Breast epithelium (tissue), 4 donors: ENCODE results near the gene HEPN1. TPM values are rescaled to one million over a fixed set of nuclear protein-coding genes. Genes with fewer than 3 reads are reported as not detected.

Experiments
- DNase-seq, 2 donors: peaks; one replicate each; pipeline ENCODE4 v3.0.0-alpha.2; 2019; ENCODE audit warnings: low spot score in 2 of 2
- H3K27ac ChIP-seq, 2 donors: fragments of 200-600 bp; sonication (generic) in 1 of 2; one replicate each; pipeline ENCODE4 v1.5.1; 2016 to 2019; ENCODE audit warnings: mild to moderate bottlenecking in 1 of 2
- H3K27me3 ChIP-seq, 2 donors: fragments of 200-600 bp; sonication (generic) in 1 of 2; one replicate each; pipeline versions ENCODE4 v1.5.1 to v1.6.0; 2017 to 2019; ENCODE audit warnings: control low read depth in 1 of 2, mild to moderate bottlenecking in 1 of 2
- H3K36me3 ChIP-seq: fragments of 200-600 bp; one replicate; pipeline ENCODE4 v1.5.1; 2019
- H3K4me1 ChIP-seq, 2 donors: fragments of 200-600 bp; sonication (generic); one replicate each; pipeline ENCODE4 v1.5.1; 2016 to 2019; ENCODE audit warnings: control low read depth in 1 of 2
- H3K4me3 ChIP-seq, 3 donors: fragments of 200-600 bp; sonication (generic); 1 replicate in 2 of 3; 2 replicates in 1 of 3; pipeline ENCODE4 v1.5.1; 2016 to 2019; ENCODE audit warnings: mild to moderate bottlenecking in 3 of 3, moderate library complexity in 2 of 3
- H3K9me3 ChIP-seq, 2 donors: fragments of 200-600 bp; sonication (generic) in 1 of 2; one replicate each; pipeline ENCODE4 v1.5.1; 2016 to 2019; ENCODE audit warnings: control low read depth in 1 of 2
- POLR2A ChIP-seq: fragments of 450-650 bp; IDR thresholded peaks from one replicate; pipeline ENCODE4 v1.6.1; 2016; ENCODE audit warnings: antibody characterized with exemption, mild to moderate bottlenecking, moderate library complexity
- POLR2AphosphoS5 ChIP-seq, 3 donors: sonication (generic); formaldehyde crosslinking; IDR thresholded peaks; one replicate each; pipeline ENCODE4 v1.6.1; 2017; ENCODE audit warnings: antibody characterized with exemption in 3 of 3
- intact Hi-C: fragments of 100-400 bp; cut with DNase I; formaldehyde crosslinking; loops from one replicate; pipeline ENCODE4 v1.15.1; 2023; ENCODE audit warnings: low total_unique reads
- total RNA-seq, 3 donors: library from RNA; depleted of rRNA; stranded (reverse); fragments of >200 nt; gene quantifications; one replicate each; pipeline ENCODE4 v1.1.0, GENCODE V29; 2016
- TF ChIP-seq, protein P1 (sequence below), 3 donors: fragments of 450-650 bp; IDR thresholded peaks; one replicate each; pipeline ENCODE4 v1.5.1; 2016 to 2017; ENCODE audit warnings: antibody characterized with exemption in 3 of 3, mild to moderate bottlenecking in 3 of 3, moderate library complexity in 3 of 3

HEPN1 gene
- total RNA-seq, 3 donors from 2014 or later: not detected

DNA sequence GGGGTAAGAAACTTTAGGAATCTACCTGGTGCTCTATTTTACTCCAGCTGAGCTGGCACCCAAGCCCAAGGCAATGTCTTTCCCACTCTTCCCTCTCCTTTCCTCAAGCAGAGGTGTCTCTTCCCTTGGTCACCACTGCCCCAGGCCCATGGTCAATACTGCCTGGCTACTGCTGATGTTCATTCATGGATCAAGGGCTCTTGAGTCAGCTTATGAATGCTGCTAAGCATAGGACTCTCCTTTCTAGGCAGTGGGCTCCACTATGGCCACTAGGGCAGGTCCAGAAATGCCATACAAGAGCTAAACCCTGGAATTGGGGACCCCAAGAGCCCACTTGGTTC is 2.7 kb upstream of the HEPN1 start:
- no peak for TF ChIP-seq POLR2AphosphoS5 (IDR thresholded peaks at IDR 0.05)
- no peak for TF ChIP-seq POLR2A
- TF ChIP-seq, protein P1, sequence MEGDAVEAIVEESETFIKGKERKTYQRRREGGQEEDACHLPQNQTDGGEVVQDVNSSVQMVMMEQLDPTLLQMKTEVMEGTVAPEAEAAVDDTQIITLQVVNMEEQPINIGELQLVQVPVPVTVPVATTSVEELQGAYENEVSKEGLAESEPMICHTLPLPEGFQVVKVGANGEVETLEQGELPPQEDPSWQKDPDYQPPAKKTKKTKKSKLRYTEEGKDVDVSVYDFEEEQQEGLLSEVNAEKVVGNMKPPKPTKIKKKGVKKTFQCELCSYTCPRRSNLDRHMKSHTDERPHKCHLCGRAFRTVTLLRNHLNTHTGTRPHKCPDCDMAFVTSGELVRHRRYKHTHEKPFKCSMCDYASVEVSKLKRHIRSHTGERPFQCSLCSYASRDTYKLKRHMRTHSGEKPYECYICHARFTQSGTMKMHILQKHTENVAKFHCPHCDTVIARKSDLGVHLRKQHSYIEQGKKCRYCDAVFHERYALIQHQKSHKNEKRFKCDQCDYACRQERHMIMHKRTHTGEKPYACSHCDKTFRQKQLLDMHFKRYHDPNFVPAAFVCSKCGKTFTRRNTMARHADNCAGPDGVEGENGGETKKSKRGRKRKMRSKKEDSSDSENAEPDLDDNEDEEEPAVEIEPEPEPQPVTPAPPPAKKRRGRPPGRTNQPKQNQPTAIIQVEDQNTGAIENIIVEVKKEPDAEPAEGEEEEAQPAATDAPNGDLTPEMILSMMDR (IDR thresholded peaks at IDR 0.05): no peak
- Histone ChIP-seq H3K4me1 (no peaks in the 10 kb centered on the region), H3K36me3 (no peaks in the 10 kb centered on the region), H3K9me3 (peaks cover 0 to 7% of the 10 kb centered on the region in 2 donors), H3K27me3 (no peaks in the 10 kb centered on the region), H3K4me3 (no peak overlapping the region), H3K27ac (no peak overlapping the region)
- intact Hi-C loops: no loop called here
- DNase-seq: no peak

DNA sequence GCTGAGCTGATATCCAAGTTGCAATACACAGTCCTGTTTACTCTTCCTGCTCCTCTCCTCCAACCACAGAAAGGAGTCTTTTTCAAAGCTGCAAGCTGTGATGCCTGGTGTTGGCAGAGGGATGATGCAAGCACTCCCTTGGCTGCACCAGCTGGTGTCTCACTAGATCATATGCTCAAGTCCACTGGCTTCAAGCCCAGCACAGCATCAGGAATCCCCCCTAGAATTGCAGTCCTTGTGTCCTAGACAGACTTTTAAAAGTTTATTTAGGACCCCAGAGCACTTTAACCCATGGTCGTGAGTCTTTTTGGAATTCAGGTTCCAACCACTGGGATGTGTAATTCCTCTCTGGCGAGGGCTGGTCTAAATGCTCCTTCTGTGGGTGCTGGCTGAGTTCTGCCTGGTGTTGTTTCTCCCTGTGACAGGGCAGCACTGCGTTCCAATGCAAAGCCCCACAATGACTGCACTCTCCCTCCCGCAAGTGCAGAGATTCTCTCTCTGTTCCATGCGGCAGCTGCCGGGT is 1.9 kb upstream of the HEPN1 start:
- intact Hi-C loops: no loop called here
- Histone ChIP-seq H3K36me3 (no peaks in the 10 kb centered on the region), H3K9me3 (peaks cover 0 to 2% of the 10 kb centered on the region in 2 donors), H3K4me1 (no peaks in the 10 kb centered on the region), H3K27ac (no peak overlapping the region), H3K4me3 (no peak overlapping the region), H3K27me3 (no peaks in the 10 kb centered on the region)
- no peak for TF ChIP-seq POLR2A
- no peak for TF ChIP-seq POLR2AphosphoS5 (IDR thresholded peaks at IDR 0.05)
- TF ChIP-seq, protein P1 (IDR thresholded peaks at IDR 0.05): no peak
- no peak for DNase-seq

DNA sequence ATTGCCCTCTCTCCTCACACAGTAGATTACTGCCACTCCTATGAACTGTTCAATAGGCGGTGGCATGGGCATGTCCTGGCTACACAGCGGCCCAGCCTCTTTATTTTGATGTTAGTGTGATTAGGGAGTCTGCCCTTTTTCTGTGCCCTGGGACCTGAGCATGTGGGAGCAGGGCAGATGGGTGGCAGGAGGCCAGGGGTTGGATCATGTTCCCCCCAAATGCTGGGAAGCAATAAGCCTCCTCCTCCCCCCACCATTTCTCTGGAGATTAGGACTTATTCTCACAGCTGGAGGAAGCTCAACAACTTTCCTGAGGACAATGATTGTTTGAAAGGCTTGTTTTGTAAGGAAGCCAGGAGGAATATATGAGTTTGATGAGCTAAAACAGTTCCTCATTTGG is 848 bp downstream of the HEPN1 start:
- TF ChIP-seq POLR2A: no peak
- TF ChIP-seq POLR2AphosphoS5 (IDR thresholded peaks at IDR 0.05): no peak
- DNase-seq: no peak
- Histone ChIP-seq H3K27ac (no peak overlapping the region), H3K4me3 (no peak overlapping the region), H3K4me1 (no peaks in the 10 kb centered on the region), H3K36me3 (no peaks in the 10 kb centered on the region), H3K9me3 (no peaks in the 10 kb centered on the region), H3K27me3 (no peaks in the 10 kb centered on the region)
- intact Hi-C loops: no loop called here

DNA sequence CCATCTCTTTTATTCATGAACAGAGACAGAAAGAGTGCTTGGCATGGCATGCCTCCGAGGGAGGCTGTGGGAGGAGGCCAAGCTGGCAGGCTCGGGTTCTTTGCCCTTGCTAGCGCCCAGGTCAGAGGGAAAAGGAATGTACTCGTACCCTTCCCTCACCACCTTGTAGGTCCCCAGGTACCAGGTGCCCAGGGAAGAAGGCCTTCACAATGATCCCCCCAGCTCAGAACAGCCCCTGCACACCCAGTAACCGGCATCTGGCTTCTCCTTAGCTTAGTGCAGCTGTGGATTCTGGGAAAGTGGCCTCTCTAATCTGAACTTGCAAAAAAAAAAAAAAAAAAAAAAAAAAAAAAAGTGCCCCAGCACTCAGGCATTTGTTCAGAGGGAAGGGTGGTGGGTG is 1.3 kb downstream of the HEPN1 start:
- H3K9me3 ChIP-seq: no peaks in the 10 kb centered on the region
- H3K36me3 ChIP-seq: no peaks in the 10 kb centered on the region
- H3K27me3 ChIP-seq: no peaks in the 10 kb centered on the region
- no peak overlapping the region for H3K27ac ChIP-seq
- no peak for DNase-seq
- intact Hi-C loops: no loop called here
- no peaks in the 10 kb centered on the region for H3K4me1 ChIP-seq
- peak overlapping the region in 2 of 3 donors; percentile 41 to 51 for H3K4me3 ChIP-seq
- TF ChIP-seq, protein P1 (IDR thresholded peaks at IDR 0.05): no peak
- TF ChIP-seq POLR2A (no peak), POLR2AphosphoS5 (IDR thresholded peaks at IDR 0.05) (no peak)

DNA sequence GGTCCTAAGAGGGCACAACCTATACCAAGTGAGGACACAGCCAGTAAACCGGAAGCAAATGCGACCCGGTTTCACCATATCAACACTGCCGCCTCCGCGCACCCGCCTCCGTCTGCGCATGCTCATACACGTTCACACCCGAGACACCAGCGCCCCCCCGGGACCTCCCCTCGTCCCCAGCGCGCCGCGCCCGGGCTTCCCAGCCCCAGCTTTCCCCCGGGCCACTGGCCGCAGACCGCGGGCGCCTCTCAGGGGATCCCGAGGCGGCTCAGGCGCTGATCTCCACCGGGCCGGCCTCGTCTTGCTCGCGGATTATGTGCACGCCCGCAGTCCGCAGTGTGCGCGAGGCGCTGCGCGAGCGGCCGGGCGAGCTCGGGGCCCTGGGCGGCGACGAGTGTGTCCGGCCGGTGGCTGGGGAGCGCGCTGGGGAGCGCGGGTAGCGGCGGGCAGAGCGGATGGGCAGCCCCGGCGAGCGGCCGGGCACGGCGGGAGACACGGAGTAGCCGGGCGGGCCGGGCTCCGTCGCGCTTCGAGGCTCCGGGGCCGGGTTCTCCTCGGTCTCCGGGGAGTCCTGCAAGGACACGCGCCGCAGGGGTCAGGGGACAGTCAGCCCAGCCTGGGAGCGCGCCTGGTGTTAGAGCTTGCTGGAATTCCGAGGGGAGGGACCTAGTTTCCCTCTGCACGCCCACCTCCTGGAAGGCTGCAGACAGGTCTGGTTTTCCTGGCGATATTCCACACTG is 2.0 kb downstream of the HEPN1 start:
- TF ChIP-seq, protein P1 (IDR thresholded peaks at IDR 0.05): no peak
- TF ChIP-seq POLR2A (no peak), POLR2AphosphoS5 (IDR thresholded peaks at IDR 0.05) (no peak)
- Histone ChIP-seq H3K36me3 (no peaks in the 10 kb centered on the region), H3K4me1 (no peaks in the 10 kb centered on the region), H3K27me3 (no peaks in the 10 kb centered on the region), H3K4me3 (peak overlapping the region; percentile 41 to 81 (median 51)), H3K9me3 (no peaks in the 10 kb centered on the region), H3K27ac (peak overlapping the region in 1 of 2 donors; percentile 76)
- intact Hi-C loops: no loop called here
- peak in 1 of 2 donors; percentile 43 for DNase-seq
